CD14-positive monocyte (primary cell): ENCODE results near the gene EXOSC5. TPM values are rescaled to one million over a fixed set of nuclear protein-coding genes. Genes with fewer than 3 reads are reported as not detected.

Experiments used
- DNase-seq, 3 donors: peaks; one replicate each; pipeline ENCODE4 v3.0.0-alpha.2; 2011 to 2022
- H2AFZ ChIP-seq: 2 replicates; pipeline ENCODE4 v1.6.0; 2012; ENCODE audit warnings: mild to moderate bottlenecking, low read depth, low read length, inconsistent platforms; ENCODE audit not compliant: insufficient read depth, poor library complexity, severe bottlenecking
- H3K27ac ChIP-seq, 2 donors: 1 replicate in 1 of 2; 2 replicates in 1 of 2; pipeline ENCODE4 v1.5.1; 2012 to 2013; ENCODE audit warnings: low read length in 2 of 2, control low read depth in 1 of 2, inconsistent platforms in 1 of 2, low read depth in 1 of 2, mild to moderate bottlenecking in 1 of 2
- H3K27me3 ChIP-seq, 2 donors: one replicate each; pipeline versions ENCODE4 v1.6.0 to v1.6.1; 2011 to 2013; ENCODE audit warnings: low read length in 2 of 2; ENCODE audit not compliant: control insufficient read depth in 2 of 2, insufficient read depth in 2 of 2
- H3K36me3 ChIP-seq, 2 donors: replicated peaks in 1 of 2; 1 replicate in 1 of 2; 2 replicates in 1 of 2; pipeline versions ENCODE4 v1.5.1 to v1.6.1; 2012 to 2013; ENCODE audit warnings: low read length in 2 of 2, control low read depth in 1 of 2, inconsistent platforms in 1 of 2, mild to moderate bottlenecking in 1 of 2; ENCODE audit not compliant: insufficient read depth in 2 of 2, control insufficient read depth in 1 of 2
- H3K4me1 ChIP-seq, 2 donors: 1 replicate in 1 of 2; 2 replicates in 1 of 2; pipeline versions ENCODE4 v1.5.1 to v1.6.1; 2012 to 2013; ENCODE audit warnings: low read length in 2 of 2, control low read depth in 1 of 2, inconsistent platforms in 1 of 2, mild to moderate bottlenecking in 1 of 2, moderate library complexity in 1 of 2; ENCODE audit not compliant: insufficient read depth in 2 of 2, control insufficient read depth in 1 of 2
- H3K4me2 ChIP-seq: replicated peaks from 2 replicates; pipeline ENCODE3; 2012; ENCODE audit warnings: low read length, moderate library complexity, mild to moderate bottlenecking; ENCODE audit not compliant: poor library complexity, severe bottlenecking; ENCODE audit errors: extremely low read depth
- H3K4me3 ChIP-seq, 3 experiments: fragments of 200-600 bp in 1 of 3; sonication (generic) in 1 of 3; replicated peaks in 1 of 3; 1 replicate in 2 of 3; 2 replicates in 1 of 3; pipeline ENCODE4 v1.5.1; 2011 to 2013; ENCODE audit warnings: low read length in 3 of 3, mild to moderate bottlenecking in 3 of 3, control low read depth in 2 of 3, low read depth in 2 of 3, inconsistent platforms in 1 of 3, moderate library complexity in 1 of 3
- H3K79me2 ChIP-seq: 2 replicates; pipeline ENCODE4 v1.6.0; 2012; ENCODE audit warnings: mild to moderate bottlenecking, control low read depth, inconsistent platforms, low read length, moderate library complexity; ENCODE audit not compliant: insufficient read depth
- H3K9ac ChIP-seq: 2 replicates; pipeline ENCODE4 v1.6.0; 2017; ENCODE audit warnings: low read length, mild to moderate bottlenecking; ENCODE audit not compliant: insufficient read depth, poor library complexity, severe bottlenecking
- H3K9me3 ChIP-seq, 2 donors: replicated peaks in 1 of 2; 1 replicate in 1 of 2; 2 replicates in 1 of 2; pipeline versions ENCODE4 v1.5.1 to v1.6.1; 2012 to 2013; ENCODE audit warnings: low read length in 2 of 2, control low read depth in 1 of 2; ENCODE audit not compliant: control insufficient read depth in 1 of 2, insufficient read depth in 1 of 2
- H4K20me1 ChIP-seq: 2 replicates; pipeline ENCODE4 v1.6.0; 2012; ENCODE audit warnings: mild to moderate bottlenecking, low read length, control low read depth, moderate library complexity; ENCODE audit not compliant: insufficient read depth
- H3K27ac Mint-ChIP-seq, 7 donors: one replicate each; pipeline ENCODE4 v1.8.0; 2020; ENCODE audit warnings: mild to moderate bottlenecking in 7 of 7, mixed read lengths in 7 of 7, moderate library complexity in 6 of 7, inconsistent platforms in 2 of 7
- H3K27me3 Mint-ChIP-seq, 3 donors: one replicate each; pipeline ENCODE4 v1.8.0; 2021 to 2022; ENCODE audit warnings: low read depth in 3 of 3, mild to moderate bottlenecking in 3 of 3, mixed read lengths in 3 of 3, moderate library complexity in 3 of 3, inconsistent platforms in 1 of 3
- H3K36me3 Mint-ChIP-seq, 2 donors: one replicate each; pipeline ENCODE4 v1.8.0; 2020; ENCODE audit warnings: mixed read lengths in 2 of 2, inconsistent platforms in 1 of 2, mild to moderate bottlenecking in 1 of 2
- H3K4me1 Mint-ChIP-seq: one replicate; pipeline ENCODE4 v1.8.0; 2020; ENCODE audit warnings: mild to moderate bottlenecking, mixed read lengths
- H3K4me3 Mint-ChIP-seq, 2 donors: one replicate each; pipeline ENCODE4 v1.8.0; 2020; ENCODE audit warnings: mild to moderate bottlenecking in 2 of 2, mixed read lengths in 2 of 2, moderate library complexity in 1 of 2
- H3K9me3 Mint-ChIP-seq, 7 donors: one replicate each; pipeline ENCODE4 v1.8.0; 2020 to 2022; ENCODE audit warnings: mixed read lengths in 7 of 7, mild to moderate bottlenecking in 6 of 7, moderate library complexity in 6 of 7, inconsistent platforms in 2 of 7
- WGBS: methylation state at CpG from one replicate; pipeline ENCODE4 v1.1.5; 2013; ENCODE audit warnings: missing lambda C conversion rate; ENCODE audit not compliant: insufficient coverage; 5-methylcytosine and 5-hydroxymethylcytosine counted together
- intact Hi-C, 2 donors: fragments of 100-400 bp; cut with micrococcal nuclease; formaldehyde crosslinking; loops; one replicate each; pipeline versions ENCODE4 v1.15.0 to v1.15.1; 2023
- polyA plus RNA-seq, 3 donors: library from polyadenylated mRNA; depleted of rRNA in 1 of 3; unstranded in 2 of 3; stranded (reverse) in 1 of 3; fragments of 300-500 nt in 2 of 3; fragments of >200 nt in 1 of 3; fragmentation: Illumina TruSeq in 2 of 3; gene quantifications; 1 replicate in 2 of 3; 2 replicates in 1 of 3; pipeline ENCODE4 v1.2.3, GENCODE V29; 2012 to 2021
- TF ChIP-seq, protein P1 (sequence below): fragments of 200-600 bp; IDR thresholded peaks from one replicate; pipeline ENCODE4 v1.8.0; 2022; ENCODE audit warnings: antibody characterized with exemption, mild to moderate bottlenecking

EXOSC5 gene
- polyA plus RNA-seq, 3 donors: 24.0 to 58.7 (median 40.5) TPM

DNA sequence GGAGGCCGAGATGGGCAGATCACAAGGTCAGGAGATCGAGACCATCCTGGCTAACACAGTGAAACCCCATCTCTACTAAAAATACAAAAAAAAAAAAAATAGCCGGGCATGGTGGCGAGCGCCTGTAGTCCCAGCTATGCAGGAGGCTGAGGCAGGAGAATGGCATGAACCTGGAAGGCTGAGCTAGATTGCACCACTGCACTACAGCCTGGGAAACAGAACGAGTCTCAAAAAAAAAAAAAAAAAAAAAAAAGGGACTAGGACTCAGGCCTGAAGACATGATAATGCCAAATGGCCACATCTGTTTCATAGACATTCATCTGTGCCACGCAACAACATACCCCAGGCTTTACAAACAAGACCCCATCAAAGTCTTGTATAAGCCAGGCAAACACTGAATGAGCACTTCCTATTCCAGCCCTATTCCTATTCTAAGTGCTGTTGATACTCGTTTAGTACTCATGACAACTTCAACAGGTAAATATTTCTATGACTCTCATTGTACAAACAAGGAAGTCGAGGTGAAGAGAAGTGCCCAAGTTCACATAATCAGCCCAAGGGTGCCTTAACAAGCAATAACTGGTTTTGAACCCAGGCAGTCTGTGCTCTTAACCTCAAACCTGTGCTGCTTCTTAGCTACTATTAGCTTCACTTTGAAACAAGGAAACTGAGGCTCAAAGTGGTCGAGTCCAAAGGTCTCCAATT lies 34.9 kb downstream of the EXOSC5 start:
- Mint-ChIP-seq H3K9me3 (peaks cover 0 to 2% (median 0%) of the 10 kb centered on the region in 7 donors), H3K36me3 (peaks cover 6 to 19% of the 10 kb centered on the region in 2 donors), H3K4me1 (peaks cover 50% of the 10 kb centered on the region), H3K4me3 (no peak overlapping the region), H3K27ac (peak overlapping the region in 3 of 7 donors; percentile 30 to 99 (median 96)), H3K27me3 (peaks cover 0 to 2% (median 0%) of the 10 kb centered on the region in 3 donors)
- H3K4me1 ChIP-seq: peaks cover 56 to 59% of the 10 kb centered on the region in 2 donors
- peaks cover 0 to 6% of the 10 kb centered on the region in 2 donors for H3K36me3 ChIP-seq
- peaks cover 41% of the 10 kb centered on the region for H3K79me2 ChIP-seq
- H2AFZ ChIP-seq: no peak overlapping the region
- H3K9ac ChIP-seq: no peak overlapping the region
- TF ChIP-seq, protein P1, sequence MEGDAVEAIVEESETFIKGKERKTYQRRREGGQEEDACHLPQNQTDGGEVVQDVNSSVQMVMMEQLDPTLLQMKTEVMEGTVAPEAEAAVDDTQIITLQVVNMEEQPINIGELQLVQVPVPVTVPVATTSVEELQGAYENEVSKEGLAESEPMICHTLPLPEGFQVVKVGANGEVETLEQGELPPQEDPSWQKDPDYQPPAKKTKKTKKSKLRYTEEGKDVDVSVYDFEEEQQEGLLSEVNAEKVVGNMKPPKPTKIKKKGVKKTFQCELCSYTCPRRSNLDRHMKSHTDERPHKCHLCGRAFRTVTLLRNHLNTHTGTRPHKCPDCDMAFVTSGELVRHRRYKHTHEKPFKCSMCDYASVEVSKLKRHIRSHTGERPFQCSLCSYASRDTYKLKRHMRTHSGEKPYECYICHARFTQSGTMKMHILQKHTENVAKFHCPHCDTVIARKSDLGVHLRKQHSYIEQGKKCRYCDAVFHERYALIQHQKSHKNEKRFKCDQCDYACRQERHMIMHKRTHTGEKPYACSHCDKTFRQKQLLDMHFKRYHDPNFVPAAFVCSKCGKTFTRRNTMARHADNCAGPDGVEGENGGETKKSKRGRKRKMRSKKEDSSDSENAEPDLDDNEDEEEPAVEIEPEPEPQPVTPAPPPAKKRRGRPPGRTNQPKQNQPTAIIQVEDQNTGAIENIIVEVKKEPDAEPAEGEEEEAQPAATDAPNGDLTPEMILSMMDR: no peak
- H3K9me3 ChIP-seq: no peaks in the 10 kb centered on the region
- H3K4me3 ChIP-seq: no peak overlapping the region
- no peak overlapping the region for H3K4me2 ChIP-seq
- intact Hi-C loops: loop anchor here (5.0 kb wide), 2 partner anchors 35 kb away; partner anchors contain the start of genes BCKDHA (in 1 of the 2) and EXOSC5 (in 1 of the 2)
- H3K27ac ChIP-seq: peak overlapping the region in 1 of 2 donors; percentile 97
- H3K27me3 ChIP-seq: no peaks in the 10 kb centered on the region
- H4K20me1 ChIP-seq: no peaks in the 10 kb centered on the region
- 75% methylated on average over 2 of the region's 10 CpGs for WGBS
- no peak for DNase-seq

GRCh38 chr19:41359741-41360140 lies 37.4 kb downstream of the EXOSC5 start:
- Histone ChIP-seq H3K4me1 (peaks cover 56 to 59% of the 10 kb centered on the region in 2 donors), H3K4me2 (no peak overlapping the region), H3K9ac (no peak overlapping the region), H3K4me3 (no peak overlapping the region), H3K79me2 (peaks cover 24% of the 10 kb centered on the region), H3K9me3 (no peaks in the 10 kb centered on the region), H3K27ac (no peak overlapping the region), H3K27me3 (no peaks in the 10 kb centered on the region), H4K20me1 (no peaks in the 10 kb centered on the region), H3K36me3 (peaks cover 0 to 6% of the 10 kb centered on the region in 2 donors), H2AFZ (no peak overlapping the region)
- no peak for DNase-seq
- Mint-ChIP-seq H3K4me3 (no peak overlapping the region), H3K27ac (peak overlapping the region in 1 of 7 donors; percentile 80), H3K27me3 (no peaks in the 10 kb centered on the region), H3K9me3 (no peaks in the 10 kb centered on the region), H3K4me1 (peaks cover 57% of the 10 kb centered on the region), H3K36me3 (peaks cover 14 to 34% of the 10 kb centered on the region in 2 donors)
- intact Hi-C loops: loop anchor here (5.0 to 10.0 kb wide), 3 partner anchors 32 to 165 kb away; partner anchors contain the start of genes BCKDHA (in 1 of the 2) and EXOSC5 (in 1 of the 2)
- WGBS: 83% methylated on average over 1 of the region's 1 CpG
- TF ChIP-seq, protein P1: no peak
